Measurements from ENCODE around the gene TARBP1.
"Not testable (repeated sequence)": the region's sequence is repeated elsewhere in the genome, so short reads cannot be mapped to it uniquely, and the experiment has no call there.

Gene TARBP1

GRCh38 chr1:234478481-234479309 is at the start of gene TARBP1:
TARBP1 (minus strand) TSS chr1:234479179; CDS start chr1:234479103, 76 bp downstream.
- DNase-seq (ENCODE audit: low spot score) = peak; percentile 50

- peak; percentile 78 for DNase-seq (ENCODE audit: low spot score)
Observed at GRCh38 chr1:234528074-234528865, 49.3 kb upstream of the TARBP1 start.

GRCh38 chr1:234527346-234527745 is 48.4 kb upstream of the TARBP1 start:
- DNase-seq (ENCODE audit: low spot score) = no peak

GRCh38 chr1:234526922-234527321 is 47.9 kb upstream of the TARBP1 start:
- DNase-seq (ENCODE audit: low spot score) = no peak

GRCh38 chr1:234525099-234525799 is 46.3 kb upstream of the TARBP1 start:
- DNase-seq (ENCODE audit: low spot score) = no peak

GRCh38 chr1:234521836-234522235 is 42.9 kb upstream of the TARBP1 start:
- DNase-seq (ENCODE audit: low spot score) = no peak

- no peak for DNase-seq (ENCODE audit: low spot score)
Observed at GRCh38 chr1:234520908-234521817, 42.2 kb upstream of the TARBP1 start.

GRCh38 chr1:234519506-234519905 is 40.5 kb upstream of the TARBP1 start:
- DNase-seq (ENCODE audit: low spot score) = no peak

GRCh38 chr1:234518876-234519275 is 39.9 kb upstream of the TARBP1 start:
- no peak for DNase-seq (ENCODE audit: low spot score)

- DNase-seq (ENCODE audit: low spot score) = not testable (repeated sequence)
Observed at GRCh38 chr1:234518086-234518485, 39.1 kb upstream of the TARBP1 start.

- no peak for DNase-seq (ENCODE audit: low spot score)
Observed at GRCh38 chr1:234517110-234517802, 38.3 kb upstream of the TARBP1 start.

- DNase-seq (ENCODE audit: low spot score) = no peak
Observed at GRCh38 chr1:234515821-234516241, 36.9 kb upstream of the TARBP1 start.

GRCh38 chr1:234515411-234515810 is 36.4 kb upstream of the TARBP1 start:
- no peak for DNase-seq (ENCODE audit: low spot score)

- no peak for DNase-seq (ENCODE audit: low spot score)
Observed at GRCh38 chr1:234512451-234512861, 33.5 kb upstream of the TARBP1 start.

- no peak for DNase-seq (ENCODE audit: low spot score)
Observed at GRCh38 chr1:234509457-234510328, 30.7 kb upstream of the TARBP1 start.

GRCh38 chr1:234507626-234508387 is 28.8 kb upstream of the TARBP1 start:
- no peak for DNase-seq (ENCODE audit: low spot score)

- DNase-seq (ENCODE audit: low spot score) = no peak
Observed at GRCh38 chr1:234507089-234507488, 28.1 kb upstream of the TARBP1 start.

GRCh38 chr1:234505769-234506102 is 26.8 kb upstream of the TARBP1 start:
- DNase-seq (ENCODE audit: low spot score) = no peak
